Measurements from ENCODE around the gene SLC35A3. TPM values are rescaled to one million over a fixed set of nuclear protein-coding genes. Genes with fewer than 3 reads are reported as not detected.

The SLC35A3 gene
- polyA plus RNA-seq, 1 experiment = 12.6 TPM

DNA sequence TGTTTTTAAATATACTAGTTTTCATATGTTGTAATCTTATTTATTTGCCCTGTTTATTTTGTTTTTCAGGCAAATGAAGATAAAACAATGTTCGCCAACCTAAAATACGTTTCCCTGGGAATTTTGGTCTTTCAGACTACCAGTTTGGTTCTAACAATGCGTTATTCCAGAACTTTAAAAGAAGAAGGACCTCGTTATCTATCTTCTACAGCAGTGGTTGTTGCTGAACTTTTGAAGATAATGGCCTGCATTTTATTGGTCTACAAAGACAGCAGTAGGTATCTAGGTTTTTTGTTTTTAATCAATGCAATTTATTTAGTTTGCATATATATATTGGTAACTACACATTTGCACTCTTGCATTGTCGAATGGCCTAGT, 23.7 kb downstream of the SLC35A3 start:
- ChIA-PET POLR2A (no interaction called here), CTCF (no interaction called here)
- DNase-seq (ENCODE audit: low read depth, low spot score) = no peak
- no peak overlapping the region for H3K27ac ChIP-seq (ENCODE audit: low read depth, low read length)
- no peak overlapping the region for H3K4me3 ChIP-seq (ENCODE audit: low read depth, low read length)
- H3K27me3 ChIP-seq (ENCODE audit: control insufficient read depth, insufficient read depth, low read length) = no peaks in the 10 kb centered on the region
- peaks cover 3% of the 10 kb centered on the region; the same call in 1 of the 2 replicates for H3K9me3 ChIP-seq (ENCODE audit: control insufficient read depth, insufficient read depth, low read length)
- TF ChIP-seq, protein P1, sequence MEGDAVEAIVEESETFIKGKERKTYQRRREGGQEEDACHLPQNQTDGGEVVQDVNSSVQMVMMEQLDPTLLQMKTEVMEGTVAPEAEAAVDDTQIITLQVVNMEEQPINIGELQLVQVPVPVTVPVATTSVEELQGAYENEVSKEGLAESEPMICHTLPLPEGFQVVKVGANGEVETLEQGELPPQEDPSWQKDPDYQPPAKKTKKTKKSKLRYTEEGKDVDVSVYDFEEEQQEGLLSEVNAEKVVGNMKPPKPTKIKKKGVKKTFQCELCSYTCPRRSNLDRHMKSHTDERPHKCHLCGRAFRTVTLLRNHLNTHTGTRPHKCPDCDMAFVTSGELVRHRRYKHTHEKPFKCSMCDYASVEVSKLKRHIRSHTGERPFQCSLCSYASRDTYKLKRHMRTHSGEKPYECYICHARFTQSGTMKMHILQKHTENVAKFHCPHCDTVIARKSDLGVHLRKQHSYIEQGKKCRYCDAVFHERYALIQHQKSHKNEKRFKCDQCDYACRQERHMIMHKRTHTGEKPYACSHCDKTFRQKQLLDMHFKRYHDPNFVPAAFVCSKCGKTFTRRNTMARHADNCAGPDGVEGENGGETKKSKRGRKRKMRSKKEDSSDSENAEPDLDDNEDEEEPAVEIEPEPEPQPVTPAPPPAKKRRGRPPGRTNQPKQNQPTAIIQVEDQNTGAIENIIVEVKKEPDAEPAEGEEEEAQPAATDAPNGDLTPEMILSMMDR (IDR thresholded peaks at IDR 0.05; ENCODE audit: low read depth, low read length) = no peak

DNA sequence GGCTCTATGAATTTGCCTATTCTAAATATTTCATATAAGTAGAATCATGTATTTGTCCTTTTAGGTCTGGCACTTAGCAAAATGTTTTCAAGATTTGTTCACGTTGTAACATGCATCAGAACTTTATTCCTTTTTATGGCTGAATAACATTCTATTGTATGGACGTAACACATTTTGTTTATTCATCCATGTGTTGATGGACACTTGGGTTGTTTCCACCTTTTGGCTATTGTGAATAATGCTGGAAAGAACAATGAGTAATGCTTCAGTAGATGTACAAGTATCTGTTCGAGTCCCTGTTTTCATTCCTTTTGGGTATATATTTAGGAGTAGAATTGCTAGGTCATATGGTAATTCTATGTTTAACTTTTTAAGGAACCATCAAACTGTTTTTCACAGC, 24.7 kb downstream of the SLC35A3 start:
- TF ChIP-seq, protein P1 (IDR thresholded peaks at IDR 0.05; ENCODE audit: low read depth, low read length) = no peak
- CTCF ChIA-PET = no interaction called here
- POLR2A ChIA-PET = no interaction called here
- Histone ChIP-seq H3K27ac (ENCODE audit: low read depth, low read length) (no peak overlapping the region), H3K4me3 (ENCODE audit: low read depth, low read length) (no peak overlapping the region), H3K27me3 (ENCODE audit: control insufficient read depth, insufficient read depth, low read length) (no peaks in the 10 kb centered on the region), H3K9me3 (ENCODE audit: control insufficient read depth, insufficient read depth, low read length) (peaks cover 3% of the 10 kb centered on the region; the same call in 1 of the 2 replicates)
- no peak for DNase-seq (ENCODE audit: low read depth, low spot score)

- H3K9me3 ChIP-seq (ENCODE audit: control insufficient read depth, insufficient read depth, low read length) = no peaks in the 10 kb centered on the region
- POLR2A ChIA-PET = no interaction called here
- CTCF ChIA-PET = no interaction called here
- TF ChIP-seq, protein P1 (IDR thresholded peaks at IDR 0.05; ENCODE audit: low read depth, low read length) = no peak
- H3K27ac ChIP-seq (ENCODE audit: low read depth, low read length) = no peak overlapping the region
- H3K4me3 ChIP-seq (ENCODE audit: low read depth, low read length) = no peak overlapping the region
- no peaks in the 10 kb centered on the region for H3K27me3 ChIP-seq (ENCODE audit: control insufficient read depth, insufficient read depth, low read length)
- DNase-seq (ENCODE audit: low read depth, low spot score) = no peak
Measured at GRCh38 chr1:99996951-99997350, 27.2 kb downstream of the SLC35A3 start.

DNA sequence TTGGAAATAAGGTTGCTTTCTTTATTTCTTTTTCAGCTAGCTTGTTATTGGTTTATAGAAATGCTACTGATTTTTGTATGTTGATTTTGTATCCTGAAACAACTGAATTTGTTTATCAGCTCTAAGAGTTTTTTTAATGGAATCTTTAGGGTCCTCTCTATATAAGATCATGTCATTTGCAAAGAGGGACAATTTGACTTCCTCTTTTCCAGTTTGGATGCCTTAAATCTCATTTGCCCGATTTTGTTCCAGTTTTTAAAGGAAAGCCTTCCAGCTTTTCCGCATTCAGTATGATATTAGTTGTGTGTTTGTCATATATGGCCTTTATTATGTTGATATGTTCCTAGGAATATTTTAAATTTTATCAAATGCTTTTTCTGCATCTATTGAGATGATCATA, 31.7 kb downstream of the SLC35A3 start:
- no peaks in the 10 kb centered on the region for H3K9me3 ChIP-seq (ENCODE audit: control insufficient read depth, insufficient read depth, low read length)
- CTCF ChIA-PET = no interaction called here
- no peaks in the 10 kb centered on the region for H3K27me3 ChIP-seq (ENCODE audit: control insufficient read depth, insufficient read depth, low read length)
- TF ChIP-seq, protein P1 (IDR thresholded peaks at IDR 0.05; ENCODE audit: low read depth, low read length) = no peak
- no peak for DNase-seq (ENCODE audit: low read depth, low spot score)
- POLR2A ChIA-PET = no interaction called here
- no peak overlapping the region for H3K4me3 ChIP-seq (ENCODE audit: low read depth, low read length)
- H3K27ac ChIP-seq (ENCODE audit: low read depth, low read length) = no peak overlapping the region

- POLR2A ChIA-PET = no interaction called here
- CTCF ChIA-PET = no interaction called here
- no peak overlapping the region for H3K4me3 ChIP-seq (ENCODE audit: low read depth, low read length)
- H3K27ac ChIP-seq (ENCODE audit: low read depth, low read length) = no peak overlapping the region
- H3K9me3 ChIP-seq (ENCODE audit: control insufficient read depth, insufficient read depth, low read length) = no peaks in the 10 kb centered on the region
- no peaks in the 10 kb centered on the region for H3K27me3 ChIP-seq (ENCODE audit: control insufficient read depth, insufficient read depth, low read length)
- no peak for DNase-seq (ENCODE audit: low read depth, low spot score)
- TF ChIP-seq, protein P1 (IDR thresholded peaks at IDR 0.05; ENCODE audit: low read depth, low read length) = no peak
Measured at GRCh38 chr1:100005424-100005823, 35.6 kb downstream of the SLC35A3 start.
